HEK293 (cell line): ENCODE results near the gene SYNPO.

ENCODE experiments used
- CTCF ChIA-PET: fragments of 350-600 bp; formaldehyde crosslinking; extraction: SDS; loops from one replicate; lab custom pipeline; 2021; ENCODE audit warnings: antibody characterized with exemption; lab: Yijun Ruan, JAX
- POLR2A ChIA-PET: fragments of 300-600 bp; formaldehyde crosslinking; extraction: SDS; loops from one replicate; lab custom pipeline; 2020; ENCODE audit warnings: antibody characterized with exemption, inconsistent platforms; lab: Yijun Ruan, JAX
- H3K27ac ChIP-seq: fragments of 200-500 bp; sonication (Bioruptor generic); 2 replicates; pipeline ENCODE4 v1.5.1; 2014; ENCODE audit warnings: low read depth, low read length, control low read depth, inconsistent platforms; ENCODE audit errors: extremely low read depth
- H3K36me3 ChIP-seq, 2 experiments: fragments of 200-500 bp in 1 of 2; sonication (Bioruptor generic) in 1 of 2; 1 replicate in 1 of 2; 2 replicates in 1 of 2; pipeline ENCODE4 v1.5.1; 2014 to 2017; ENCODE audit warnings: inconsistent platforms in 2 of 2, low read length in 2 of 2; ENCODE audit not compliant: control insufficient read depth in 2 of 2, insufficient read depth in 1 of 2
- H3K4me1 ChIP-seq: fragments of 200-500 bp; sonication (Bioruptor generic); 2 replicates; pipeline ENCODE4 v1.5.1; 2014; ENCODE audit warnings: mild to moderate bottlenecking, low read length, inconsistent platforms; ENCODE audit not compliant: control insufficient read depth, insufficient read depth
- H3K4me3 ChIP-seq: 2 replicates; pipeline ENCODE4 v1.5.1; 2011; ENCODE audit warnings: low read depth, mild to moderate bottlenecking, control low read depth, low read length, moderate library complexity
- H3K9me3 ChIP-seq: fragments of 200-500 bp; sonication (Bioruptor generic); 2 replicates; pipeline ENCODE4 v1.5.1; 2014; ENCODE audit warnings: low read depth, low read length, inconsistent platforms; ENCODE audit not compliant: control insufficient read depth, insufficient read depth
- EGR2 ChIP-seq: fragments of 450-650 bp; formaldehyde crosslinking; IDR thresholded peaks from 2 replicates; pipeline ENCODE4 v1.5.1; 2016; ENCODE audit warnings: low read depth, missing biosample characterization, missing genetic modification characterization
- KLF1 ChIP-seq: fragments of 450-650 bp; formaldehyde crosslinking; IDR thresholded peaks from 2 replicates; pipeline ENCODE4 v1.5.1; 2016; ENCODE audit warnings: missing biosample characterization, missing genetic modification characterization
- MEIS1 ChIP-seq: sonication (generic); formaldehyde crosslinking; IDR thresholded peaks from 2 replicates; pipeline ENCODE4 v1.8.1; 2022; ENCODE audit warnings: missing genetic modification reagents, mild to moderate bottlenecking, borderline replicate concordance
- MYNN ChIP-seq: fragments of 450-650 bp; formaldehyde crosslinking; IDR thresholded peaks from 2 replicates; pipeline ENCODE4 v1.5.1; 2016; ENCODE audit warnings: missing biosample characterization, missing genetic modification characterization, borderline replicate concordance
- OVOL3 ChIP-seq: fragments of 450-650 bp; formaldehyde crosslinking; IDR thresholded peaks from 2 replicates; pipeline ENCODE4 v1.5.1; 2016; ENCODE audit warnings: missing biosample characterization, missing genetic modification characterization
- TRIM28 ChIP-seq: IDR thresholded peaks from 2 replicates; pipeline ENCODE4 v1.6.1; 2011; ENCODE audit warnings: low read length, control low read depth, borderline replicate concordance
- ZBTB21 ChIP-seq: fragments of 450-650 bp; formaldehyde crosslinking; IDR thresholded peaks from 2 replicates; pipeline ENCODE4 v1.5.1; 2017; ENCODE audit warnings: missing biosample characterization, missing genetic modification characterization
- ZEB2 ChIP-seq: fragments of 450-650 bp; formaldehyde crosslinking; IDR thresholded peaks from 2 replicates; pipeline ENCODE4 v1.5.1; 2016; ENCODE audit warnings: missing biosample characterization, missing genetic modification characterization
- ZFHX2 ChIP-seq: fragments of 450-650 bp; formaldehyde crosslinking; conservative IDR thresholded peaks from 2 replicates; pipeline ENCODE4 v1.5.1; 2016; ENCODE audit warnings: missing biosample characterization, missing genetic modification characterization
- ZNF132 ChIP-seq: fragments of 450-650 bp; formaldehyde crosslinking; IDR thresholded peaks from 2 replicates; pipeline ENCODE4 v1.5.1; 2017; ENCODE audit warnings: missing biosample characterization, missing genetic modification characterization, borderline replicate concordance
- ZNF138 ChIP-seq: fragments of 450-650 bp; formaldehyde crosslinking; IDR thresholded peaks from 2 replicates; pipeline ENCODE4 v1.5.1; 2016; ENCODE audit warnings: missing biosample characterization, missing genetic modification characterization, borderline replicate concordance
- ZNF146 ChIP-seq: fragments of 450-650 bp; formaldehyde crosslinking; IDR thresholded peaks from 2 replicates; pipeline ENCODE4 v1.5.1; 2016; ENCODE audit warnings: missing biosample characterization, missing genetic modification characterization
- ZNF155 ChIP-seq: fragments of 450-650 bp; formaldehyde crosslinking; IDR thresholded peaks from 2 replicates; pipeline ENCODE4 v1.5.1; 2016; ENCODE audit warnings: missing biosample characterization, missing genetic modification characterization
- ZNF174 ChIP-seq: fragments of 450-650 bp; formaldehyde crosslinking; IDR thresholded peaks from 2 replicates; pipeline ENCODE4 v1.5.0; 2017; ENCODE audit warnings: missing biosample characterization, mild to moderate bottlenecking, missing genetic modification characterization
- ZNF214 ChIP-seq: fragments of 450-650 bp; formaldehyde crosslinking; IDR thresholded peaks from 2 replicates; pipeline ENCODE4 v1.5.1; 2017; ENCODE audit warnings: missing biosample characterization, mild to moderate bottlenecking, missing genetic modification characterization, borderline replicate concordance
- ZNF341 ChIP-seq: fragments of 450-650 bp; formaldehyde crosslinking; IDR thresholded peaks from 2 replicates; pipeline ENCODE4; 2016; ENCODE audit warnings: low read depth, missing biosample characterization, missing genetic modification characterization
- ZNF366 ChIP-seq: fragments of 450-650 bp; formaldehyde crosslinking; conservative IDR thresholded peaks from 2 replicates; pipeline ENCODE4 v1.5.1; 2016; ENCODE audit warnings: missing biosample characterization, missing genetic modification characterization
- ZNF560 ChIP-seq: fragments of 450-650 bp; formaldehyde crosslinking; IDR thresholded peaks from 2 replicates; pipeline ENCODE4 v1.5.1; 2017; ENCODE audit warnings: missing biosample characterization, missing genetic modification characterization, borderline replicate concordance
- ZNF600 ChIP-seq: fragments of 450-650 bp; formaldehyde crosslinking; IDR thresholded peaks from 2 replicates; pipeline ENCODE4 v1.5.1; 2016; ENCODE audit warnings: missing biosample characterization, missing genetic modification characterization
- ZNF626 ChIP-seq: fragments of 450-650 bp; sonication (Bioruptor Pico); formaldehyde crosslinking; IDR thresholded peaks from 2 replicates; pipeline ENCODE4 v1.5.1; 2018; ENCODE audit warnings: missing biosample characterization, missing genetic modification characterization, inconsistent platforms
- ZNF654 ChIP-seq: fragments of 450-650 bp; formaldehyde crosslinking; IDR thresholded peaks from 2 replicates; pipeline ENCODE4 v1.5.1; 2016; ENCODE audit warnings: low read depth, missing biosample characterization, missing genetic modification characterization
- ZNF791 ChIP-seq: fragments of 450-650 bp; formaldehyde crosslinking; IDR thresholded peaks from 2 replicates; pipeline ENCODE4 v1.5.1; 2016; ENCODE audit warnings: missing biosample characterization, missing genetic modification characterization
- TF ChIP-seq, protein P1 (sequence below): fragments of 450-650 bp; formaldehyde crosslinking; conservative IDR thresholded peaks from 2 replicates; pipeline ENCODE4 v1.5.1; 2016; ENCODE audit warnings: low read depth, missing biosample characterization, missing genetic modification characterization
- TF ChIP-seq, protein P2 (sequence below): fragments of 450-650 bp; formaldehyde crosslinking; IDR thresholded peaks from 2 replicates; pipeline ENCODE4 v1.5.1; 2016; ENCODE audit warnings: missing biosample characterization, missing genetic modification characterization
- TF ChIP-seq, protein P3 (sequence below): fragments of 450-650 bp; formaldehyde crosslinking; IDR thresholded peaks from 2 replicates; pipeline ENCODE4 v1.5.1; 2017; ENCODE audit warnings: missing biosample characterization, missing genetic modification characterization

The SYNPO gene

DNA sequence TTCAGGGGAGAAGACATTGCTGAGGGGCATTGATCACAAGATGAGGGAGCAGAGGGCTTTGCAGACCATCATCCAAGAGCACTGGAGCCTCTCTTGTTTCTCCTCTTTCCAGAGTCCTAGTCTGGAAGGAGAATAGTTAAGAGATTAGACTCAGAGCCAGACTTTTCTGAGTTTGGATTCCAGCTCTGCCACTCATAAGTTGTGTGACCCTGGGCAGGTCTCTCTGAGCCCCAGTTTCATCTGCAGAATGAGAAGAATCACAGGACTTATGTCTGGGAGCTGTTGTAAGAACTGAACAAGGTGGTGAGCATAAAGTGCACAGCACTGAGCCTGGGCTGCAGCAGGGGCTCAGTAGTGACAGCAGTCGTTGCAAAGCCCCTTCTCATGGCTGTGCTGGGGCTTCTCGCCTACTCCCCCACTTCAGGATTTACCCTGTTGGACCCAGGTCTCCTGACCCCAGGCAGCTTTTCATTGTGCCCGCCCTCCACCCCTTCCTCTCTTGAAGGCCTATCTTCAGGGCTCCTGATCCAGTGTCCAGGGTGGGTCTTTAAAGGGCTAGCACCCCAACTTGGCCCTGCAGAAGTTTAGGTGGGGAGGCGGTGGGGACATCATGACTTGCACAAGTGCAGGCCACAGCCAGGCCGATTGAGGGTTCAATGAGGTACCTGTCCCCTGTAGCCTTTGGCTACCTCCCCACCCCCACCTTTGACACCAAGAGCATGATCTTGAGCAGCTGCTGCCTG lies 1.5 kb downstream of the SYNPO start:
- Histone ChIP-seq H3K36me3 (no peaks in the 10 kb centered on the region), H3K4me1 (peaks cover 29% of the 10 kb centered on the region), H3K4me3 (no peak overlapping the region), H3K9me3 (no peaks in the 10 kb centered on the region), H3K27ac (no peak overlapping the region)
- POLR2A ChIA-PET: interaction anchor here (0.6 to 1.8 kb wide), 11 partner anchors 9 to 137 kb away, joined by 3 to 8 read pairs (median 4); partner anchors contain the start of genes RBM22 and SMIM3
- CTCF ChIA-PET: interaction anchor here (0.6 to 9.4 kb wide), 8 partner anchors 9 to 430 kb away, joined by 3 to 60 read pairs (median 3); no protein-coding TSS in a partner anchor
- peak; percentile 27; the same call in 1 of the 2 replicates for TF ChIP-seq ZNF341 (tag by site-specific recombination)
- TF ChIP-seq ZBTB21 (tag by site-specific recombination): no peak

DNA sequence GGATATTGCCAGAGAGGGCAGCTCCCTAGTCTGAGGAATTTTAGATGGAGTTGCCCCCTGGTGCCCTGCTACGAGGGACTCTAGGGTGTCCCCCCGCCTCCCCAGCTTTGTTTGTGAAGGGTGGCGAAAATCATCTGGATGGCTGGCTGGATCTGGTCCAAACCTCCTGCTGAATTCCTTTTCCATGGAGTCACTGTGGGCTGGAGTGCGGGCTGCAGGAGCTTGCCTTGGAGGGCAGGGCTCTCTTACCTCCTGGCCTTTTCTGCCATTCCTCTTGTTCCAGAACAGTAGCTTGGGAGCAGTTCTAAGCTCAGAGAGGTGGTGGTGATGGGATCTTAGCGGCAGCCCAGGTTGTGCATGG lies 2.1 kb downstream of the SYNPO start:
- ChIA-PET CTCF (interaction anchor here (0.6 to 9.4 kb wide), 5 partner anchors 9 to 430 kb away, joined by 3 to 60 read pairs (median 4); no protein-coding TSS in a partner anchor), POLR2A (interaction anchor here (0.6 to 1.8 kb wide), 12 partner anchors 9 to 136 kb away, joined by 3 to 8 read pairs (median 4); partner anchors contain the start of genes RBM22 and SMIM3)
- Histone ChIP-seq H3K4me1 (peaks cover 28% of the 10 kb centered on the region), H3K27ac (no peak overlapping the region), H3K36me3 (no peaks in the 10 kb centered on the region), H3K9me3 (no peaks in the 10 kb centered on the region), H3K4me3 (no peak overlapping the region)
- TF ChIP-seq ZNF366 (tag by site-specific recombination) (peak; percentile 71), ZNF560 (tag by site-specific recombination) (no peak), MYNN (tag by site-specific recombination) (no peak), ZNF791 (tag by site-specific recombination) (no peak), ZNF174 (tag by site-specific recombination) (no peak), ZNF146 (tag by site-specific recombination) (no peak), ZNF214 (tag by site-specific recombination) (no peak), TRIM28 (no peak), ZNF138 (no peak), ZNF132 (no peak), OVOL3 (tag by site-specific recombination) (no peak), ZNF626 (no peak), KLF1 (peak; percentile 58; the same call in 1 of the 2 replicates), ZNF654 (tag by site-specific recombination) (no peak), ZFHX2 (0 out of 2 replicates have a peak, but pooled peaks have one; percentile 24), EGR2 (tag by site-specific recombination) (0 out of 2 replicates have a peak, but pooled peaks have one; percentile 5), ZNF600 (tag by site-specific recombination) (peak; percentile 94), MEIS1 (CRISPR knock-in tag) (no peak), ZNF155 (tag by site-specific recombination) (no peak), ZEB2 (tag by site-specific recombination) (0 out of 2 replicates have a peak, but pooled peaks have one; percentile 34)
- TF ChIP-seq, protein P1, sequence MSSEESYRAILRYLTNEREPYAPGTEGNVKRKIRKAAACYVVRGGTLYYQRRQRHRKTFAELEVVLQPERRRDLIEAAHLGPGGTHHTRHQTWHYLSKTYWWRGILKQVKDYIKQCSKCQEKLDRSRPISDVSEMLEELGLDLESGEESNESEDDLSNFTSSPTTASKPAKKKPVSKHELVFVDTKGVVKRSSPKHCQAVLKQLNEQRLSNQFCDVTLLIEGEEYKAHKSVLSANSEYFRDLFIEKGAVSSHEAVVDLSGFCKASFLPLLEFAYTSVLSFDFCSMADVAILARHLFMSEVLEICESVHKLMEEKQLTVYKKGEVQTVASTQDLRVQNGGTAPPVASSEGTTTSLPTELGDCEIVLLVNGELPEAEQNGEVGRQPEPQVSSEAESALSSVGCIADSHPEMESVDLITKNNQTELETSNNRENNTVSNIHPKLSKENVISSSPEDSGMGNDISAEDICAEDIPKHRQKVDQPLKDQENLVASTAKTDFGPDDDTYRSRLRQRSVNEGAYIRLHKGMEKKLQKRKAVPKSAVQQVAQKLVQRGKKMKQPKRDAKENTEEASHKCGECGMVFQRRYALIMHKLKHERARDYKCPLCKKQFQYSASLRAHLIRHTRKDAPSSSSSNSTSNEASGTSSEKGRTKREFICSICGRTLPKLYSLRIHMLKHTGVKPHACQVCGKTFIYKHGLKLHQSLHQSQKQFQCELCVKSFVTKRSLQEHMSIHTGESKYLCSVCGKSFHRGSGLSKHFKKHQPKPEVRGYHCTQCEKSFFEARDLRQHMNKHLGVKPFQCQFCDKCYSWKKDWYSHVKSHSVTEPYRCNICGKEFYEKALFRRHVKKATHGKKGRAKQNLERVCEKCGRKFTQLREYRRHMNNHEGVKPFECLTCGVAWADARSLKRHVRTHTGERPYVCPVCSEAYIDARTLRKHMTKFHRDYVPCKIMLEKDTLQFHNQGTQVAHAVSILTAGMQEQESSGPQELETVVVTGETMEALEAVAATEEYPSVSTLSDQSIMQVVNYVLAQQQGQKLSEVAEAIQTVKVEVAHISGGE (tag by site-specific recombination): no peak
- TF ChIP-seq, protein P2, sequence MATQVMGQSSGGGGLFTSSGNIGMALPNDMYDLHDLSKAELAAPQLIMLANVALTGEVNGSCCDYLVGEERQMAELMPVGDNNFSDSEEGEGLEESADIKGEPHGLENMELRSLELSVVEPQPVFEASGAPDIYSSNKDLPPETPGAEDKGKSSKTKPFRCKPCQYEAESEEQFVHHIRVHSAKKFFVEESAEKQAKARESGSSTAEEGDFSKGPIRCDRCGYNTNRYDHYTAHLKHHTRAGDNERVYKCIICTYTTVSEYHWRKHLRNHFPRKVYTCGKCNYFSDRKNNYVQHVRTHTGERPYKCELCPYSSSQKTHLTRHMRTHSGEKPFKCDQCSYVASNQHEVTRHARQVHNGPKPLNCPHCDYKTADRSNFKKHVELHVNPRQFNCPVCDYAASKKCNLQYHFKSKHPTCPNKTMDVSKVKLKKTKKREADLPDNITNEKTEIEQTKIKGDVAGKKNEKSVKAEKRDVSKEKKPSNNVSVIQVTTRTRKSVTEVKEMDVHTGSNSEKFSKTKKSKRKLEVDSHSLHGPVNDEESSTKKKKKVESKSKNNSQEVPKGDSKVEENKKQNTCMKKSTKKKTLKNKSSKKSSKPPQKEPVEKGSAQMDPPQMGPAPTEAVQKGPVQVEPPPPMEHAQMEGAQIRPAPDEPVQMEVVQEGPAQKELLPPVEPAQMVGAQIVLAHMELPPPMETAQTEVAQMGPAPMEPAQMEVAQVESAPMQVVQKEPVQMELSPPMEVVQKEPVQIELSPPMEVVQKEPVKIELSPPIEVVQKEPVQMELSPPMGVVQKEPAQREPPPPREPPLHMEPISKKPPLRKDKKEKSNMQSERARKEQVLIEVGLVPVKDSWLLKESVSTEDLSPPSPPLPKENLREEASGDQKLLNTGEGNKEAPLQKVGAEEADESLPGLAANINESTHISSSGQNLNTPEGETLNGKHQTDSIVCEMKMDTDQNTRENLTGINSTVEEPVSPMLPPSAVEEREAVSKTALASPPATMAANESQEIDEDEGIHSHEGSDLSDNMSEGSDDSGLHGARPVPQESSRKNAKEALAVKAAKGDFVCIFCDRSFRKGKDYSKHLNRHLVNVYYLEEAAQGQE: no peak
- TF ChIP-seq, protein P3, sequence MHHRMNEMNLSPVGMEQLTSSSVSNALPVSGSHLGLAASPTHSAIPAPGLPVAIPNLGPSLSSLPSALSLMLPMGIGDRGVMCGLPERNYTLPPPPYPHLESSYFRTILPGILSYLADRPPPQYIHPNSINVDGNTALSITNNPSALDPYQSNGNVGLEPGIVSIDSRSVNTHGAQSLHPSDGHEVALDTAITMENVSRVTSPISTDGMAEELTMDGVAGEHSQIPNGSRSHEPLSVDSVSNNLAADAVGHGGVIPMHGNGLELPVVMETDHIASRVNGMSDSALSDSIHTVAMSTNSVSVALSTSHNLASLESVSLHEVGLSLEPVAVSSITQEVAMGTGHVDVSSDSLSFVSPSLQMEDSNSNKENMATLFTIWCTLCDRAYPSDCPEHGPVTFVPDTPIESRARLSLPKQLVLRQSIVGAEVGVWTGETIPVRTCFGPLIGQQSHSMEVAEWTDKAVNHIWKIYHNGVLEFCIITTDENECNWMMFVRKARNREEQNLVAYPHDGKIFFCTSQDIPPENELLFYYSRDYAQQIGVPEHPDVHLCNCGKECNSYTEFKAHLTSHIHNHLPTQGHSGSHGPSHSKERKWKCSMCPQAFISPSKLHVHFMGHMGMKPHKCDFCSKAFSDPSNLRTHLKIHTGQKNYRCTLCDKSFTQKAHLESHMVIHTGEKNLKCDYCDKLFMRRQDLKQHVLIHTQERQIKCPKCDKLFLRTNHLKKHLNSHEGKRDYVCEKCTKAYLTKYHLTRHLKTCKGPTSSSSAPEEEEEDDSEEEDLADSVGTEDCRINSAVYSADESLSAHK (tag by site-specific recombination): no peak
